Progenitor cell of endocrine pancreas (in vitro differentiated cells): ENCODE data around the gene MRPL34. TPM values are rescaled to one million over a fixed set of nuclear protein-coding genes. Genes with fewer than 3 reads are reported as not detected.

Experiments used
- DNase-seq: peaks from one replicate; pipeline ENCODE4 v3.0.0; 2021; ENCODE audit warnings: low spot score; ENCODE audit not compliant: unreplicated experiment
- H3K27ac Mint-ChIP-seq: 2 replicates; pipeline ENCODE4 v1.8.0; 2021; ENCODE audit warnings: mild to moderate bottlenecking, moderate library complexity, mixed read lengths
- H3K27me3 Mint-ChIP-seq: 2 replicates; pipeline ENCODE4 v1.8.0; 2021; ENCODE audit warnings: mixed read lengths
- H3K36me3 Mint-ChIP-seq: 2 replicates; pipeline ENCODE4 v1.8.0; 2022; ENCODE audit warnings: mixed read lengths; ENCODE audit not compliant: insufficient read depth
- H3K4me1 Mint-ChIP-seq: 2 replicates; pipeline ENCODE4 v1.8.0; 2021; ENCODE audit warnings: low read depth, mixed read lengths
- H3K4me3 Mint-ChIP-seq: 2 replicates; pipeline ENCODE4 v1.8.0; 2021; ENCODE audit warnings: low read depth, mild to moderate bottlenecking, moderate library complexity, mixed read lengths
- H3K9me3 Mint-ChIP-seq: 2 replicates; pipeline ENCODE4 v1.8.0; 2021; ENCODE audit warnings: low read depth, mixed read lengths
- CTCF ChIP-seq: fragments of 200-600 bp; sonication (generic); IDR thresholded peaks from one replicate; pipeline ENCODE4 v1.5.0; 2021; ENCODE audit warnings: antibody characterized with exemption, mild to moderate bottlenecking; ENCODE audit not compliant: unreplicated experiment
- total RNA-seq: library from RNA; stranded (reverse); gene quantifications from 2 replicates; pipeline ENCODE4 v1.2.1, GENCODE V29; 2021

The MRPL34 gene
- total RNA-seq, 1 donor from 2014 or later, result 54.4 TPM

- DNase-seq, result no peak
- Mint-ChIP-seq H3K9me3 (no peaks in the 10 kb centered on the region), H3K4me3 (no peak overlapping the region), H3K27me3 (peaks cover 22% of the 10 kb centered on the region), H3K27ac (no peak overlapping the region), H3K4me1 (no peaks in the 10 kb centered on the region), H3K36me3 (no peaks in the 10 kb centered on the region)
- TF ChIP-seq CTCF, result no peak
Measured at GRCh38 chr19:17353386-17353785, 47.7 kb downstream of the MRPL34 start.

Other genes starting within 250 kb of the MRPL34 start
- gene HAUS8, start 230.4 kb upstream of the MRPL34 start, total RNA-seq, result 17.7 and 21.7 TPM in 2 replicates
- 78.5 and 79.7 TPM in 2 replicates for gene MYO9B, start 230.1 kb upstream of the MRPL34 start, total RNA-seq
- 23.6 and 27.2 TPM in 2 replicates for gene USE1, start 90.5 kb upstream of the MRPL34 start, total RNA-seq
- gene OCEL1, start 79.6 kb upstream of the MRPL34 start, total RNA-seq, result 20.1 and 21.8 TPM in 2 replicates
- gene NR2F6, start 60.0 kb upstream of the MRPL34 start, total RNA-seq, result 134 and 150 TPM in 2 replicates
- 0.38 and 0.51 TPM in 2 replicates for gene USHBP1, start 41.1 kb upstream of the MRPL34 start, total RNA-seq
- 93.4 and 113 TPM in 2 replicates for gene BABAM1, start 38.4 kb upstream of the MRPL34 start, total RNA-seq
- 6.4 and 8.1 TPM in 2 replicates for gene ANKLE1, start 24.0 kb upstream of the MRPL34 start, total RNA-seq
- gene ABHD8, start 2.4 kb upstream of the MRPL34 start, total RNA-seq, result 16.2 and 16.9 TPM in 2 replicates
- gene DDA1, start 3.7 kb downstream of the MRPL34 start, total RNA-seq, result 38.6 and 41.4 TPM in 2 replicates
- 45.2 and 45.3 TPM in 2 replicates for gene ANO8, start 29.0 kb downstream of the MRPL34 start, total RNA-seq
- 44.5 and 46.9 TPM in 2 replicates for gene GTPBP3, start 31.7 kb downstream of the MRPL34 start, total RNA-seq
- 0.12 and 0.42 TPM in 2 replicates for gene PLVAP, start 71.5 kb downstream of the MRPL34 start, total RNA-seq
- gene CCDC194, start 88.3 kb downstream of the MRPL34 start, total RNA-seq, result not detected in 2 replicates
- 0.60 and 0.67 TPM in 2 replicates for gene BST2, start 99.8 kb downstream of the MRPL34 start, total RNA-seq
- gene MVB12A, start 114.2 kb downstream of the MRPL34 start, total RNA-seq, result 50.7 and 56.6 TPM in 2 replicates
- gene TMEM221, start 142.8 kb downstream of the MRPL34 start, total RNA-seq, result 3.6 and 4.5 TPM in 2 replicates
- not detected in 2 replicates for gene NXNL1, start 155.1 kb downstream of the MRPL34 start, total RNA-seq
- gene SLC27A1, start 164.7 kb downstream of the MRPL34 start, total RNA-seq, result 16.7 and 19.8 TPM in 2 replicates
- 102 and 107 TPM in 2 replicates for gene PGLS, start 205.8 kb downstream of the MRPL34 start, total RNA-seq
- gene COLGALT1, start 249.8 kb downstream of the MRPL34 start, total RNA-seq, result 53.6 and 54.3 TPM in 2 replicates